Urinary bladder (tissue), 4 donors: ENCODE results near the gene C1QC. TPM values are rescaled to one million over a fixed set of nuclear protein-coding genes. Genes with fewer than 3 reads are reported as not detected.
"Not testable (repeated sequence)": the region's sequence is repeated elsewhere in the genome, so short reads cannot be mapped to it uniquely, and the experiment has no call there.

Experiments
- DNase-seq: peaks from one replicate; pipeline ENCODE4 v3.0.0-alpha.2; 2015; ENCODE audit errors: extremely low spot score
- H3K27ac ChIP-seq: one replicate; pipeline ENCODE4 v1.5.1; 2013; ENCODE audit warnings: low read depth, mild to moderate bottlenecking, moderate library complexity
- H3K36me3 ChIP-seq: one replicate; pipeline ENCODE4 v1.6.1; 2013; ENCODE audit warnings: mild to moderate bottlenecking, moderate library complexity; ENCODE audit not compliant: insufficient read depth
- H3K4me1 ChIP-seq: one replicate; pipeline ENCODE4 v1.6.1; 2013; ENCODE audit warnings: mild to moderate bottlenecking, moderate library complexity; ENCODE audit not compliant: insufficient read depth
- H3K4me3 ChIP-seq: one replicate; pipeline ENCODE4 v1.5.1; 2013; ENCODE audit warnings: low read depth, low read length
- WGBS: extraction: QIAGEN DNeasy Blood & Tissue Kit; methylation state at CpG from one replicate; pipeline ENCODE4 v1.1.7; 2013; 5-methylcytosine and 5-hydroxymethylcytosine counted together
- polyA plus RNA-seq: library from polyadenylated mRNA; stranded (reverse); fragments of 200-250 nt; gene quantifications from one replicate; pipeline ENCODE4 v1.2.3, GENCODE V29; 2013
- total RNA-seq: library from RNA; depleted of rRNA; stranded (reverse); fragments of >200 nt; gene quantifications from one replicate; pipeline ENCODE4 v1.2.3, GENCODE V29; 2014
- donor health status: healthy with polysubstance abuse.
- donor health status: healthy.

C1QC gene
- total and polyA plus RNA-seq, 2 donors: 25.4 to 268 TPM

DNA sequence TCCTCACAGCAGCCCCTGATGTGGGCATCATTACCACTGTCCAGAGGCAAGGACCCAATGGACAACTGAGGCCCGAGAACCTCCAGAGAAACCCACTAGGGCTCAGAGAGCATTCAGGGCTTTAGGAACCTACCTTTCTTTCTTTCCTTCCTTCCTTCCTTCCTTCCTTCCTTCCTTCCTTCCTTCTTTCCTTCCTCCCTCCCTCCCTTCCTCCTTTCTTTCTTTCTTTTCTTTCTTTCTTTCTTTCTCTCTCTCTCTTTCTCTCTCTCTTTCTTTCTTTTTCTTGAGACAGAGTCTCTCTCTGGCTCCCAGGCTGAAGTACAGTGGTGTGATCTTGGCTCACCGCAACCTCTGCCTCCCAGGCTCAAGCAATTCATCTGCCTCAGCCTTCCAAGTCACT, 25.4 kb downstream of the C1QC start:
- WGBS: 92% methylated on average over 2 of the region's 2 CpGs
- not testable (repeated sequence) for H3K27ac ChIP-seq, H3K36me3 ChIP-seq

DNA sequence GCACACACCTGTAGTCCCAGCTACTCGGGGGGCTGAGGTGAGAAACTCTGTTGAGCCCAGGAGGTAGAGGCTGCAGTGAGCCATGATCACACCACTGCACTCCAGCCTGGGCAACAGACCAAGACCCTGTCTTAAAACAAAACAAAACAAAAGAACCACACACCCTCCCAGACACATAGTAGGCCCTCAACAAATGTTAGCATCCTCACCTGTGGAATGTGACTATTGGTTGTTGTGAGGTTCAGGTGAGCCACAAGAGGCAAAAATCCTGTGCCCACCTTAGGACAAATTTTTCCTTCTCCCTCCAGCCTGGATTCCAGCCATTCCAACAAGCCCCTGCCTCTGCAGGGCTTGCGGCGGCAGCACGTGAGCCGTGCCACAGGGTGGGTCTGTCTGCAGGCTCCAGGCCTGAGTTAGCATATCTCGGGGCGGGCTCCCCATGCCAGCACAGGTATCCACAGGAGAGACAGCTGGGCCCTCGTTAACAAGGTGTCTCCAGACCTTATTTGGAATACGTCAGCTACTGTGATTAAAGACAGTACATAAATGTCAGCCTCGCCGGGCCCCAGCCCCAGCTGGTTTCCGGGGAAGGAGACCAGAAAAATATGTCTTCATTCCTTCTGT, 27.0 kb downstream of the C1QC start:
- no peaks in the 10 kb centered on the region for H3K4me1 ChIP-seq
- no peak for DNase-seq
- no peak overlapping the region for H3K27ac ChIP-seq
- H3K4me3 ChIP-seq: no peak overlapping the region
- WGBS: 35% methylated on average over 12 of the region's 12 CpGs
- no peaks in the 10 kb centered on the region for H3K36me3 ChIP-seq

More for the DNA sequence above, 25.4 kb downstream of the C1QC start:
- H3K4me1 ChIP-seq, H3K4me3 ChIP-seq, DNase-seq: not testable (repeated sequence)

GRCh38 chr1:22671999-22672398, 28.6 kb downstream of the C1QC start:
- Histone ChIP-seq H3K4me3 (no peak overlapping the region), H3K4me1 (no peaks in the 10 kb centered on the region), H3K27ac (no peak overlapping the region), H3K36me3 (no peaks in the 10 kb centered on the region)
- no peak for DNase-seq
- WGBS: 85% methylated on average over 4 of the region's 4 CpGs

- WGBS: 11% methylated on average over 17 of the region's 17 CpGs
- no peaks in the 10 kb centered on the region for H3K4me1 ChIP-seq
- no peak overlapping the region for H3K4me3 ChIP-seq
- no peak overlapping the region for H3K27ac ChIP-seq
- no peaks in the 10 kb centered on the region for H3K36me3 ChIP-seq
- no peak for DNase-seq
These were observed 30.3 kb downstream of the C1QC start for GRCh38 chr1:22673486-22674409.

DNA sequence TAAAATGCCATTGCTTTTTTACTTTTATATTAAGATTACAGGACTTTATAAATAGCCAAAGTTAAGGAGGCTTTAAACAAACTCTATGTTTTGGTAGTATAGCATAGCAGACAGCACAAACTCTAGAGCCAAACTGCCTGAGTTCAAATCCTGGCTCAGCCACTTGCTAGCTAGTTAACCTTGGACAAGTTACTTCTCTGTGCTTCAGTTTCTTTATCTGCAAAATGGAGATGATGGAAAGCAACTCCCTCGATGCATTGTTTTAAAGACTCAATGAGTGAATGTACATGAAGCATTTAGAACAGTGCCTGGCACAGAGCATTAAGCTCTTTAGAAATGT, 30.9 kb downstream of the C1QC start:
- H3K36me3 ChIP-seq: no peaks in the 10 kb centered on the region
- 43% methylated on average over 1 of the region's 1 CpG for WGBS

DNA sequence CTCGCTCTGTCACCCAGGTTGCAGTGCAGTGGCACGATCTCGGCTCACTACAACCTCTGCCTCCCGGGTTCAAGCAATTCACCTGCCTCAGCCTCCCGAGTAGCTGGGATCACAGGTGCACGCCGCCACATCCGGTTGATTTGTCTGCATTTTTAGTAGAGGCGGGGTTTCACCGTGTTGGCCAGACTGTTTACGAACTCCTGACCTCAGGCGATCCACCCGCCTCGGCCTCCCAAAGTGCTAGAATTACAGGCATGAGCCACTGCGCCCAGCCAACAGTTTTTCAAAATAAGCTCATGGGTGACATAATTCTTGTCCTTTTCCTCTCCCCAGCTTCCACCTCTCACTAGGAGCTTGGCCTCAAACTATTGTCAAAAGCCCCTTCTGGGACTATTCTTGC, 32.7 kb downstream of the C1QC start:
- H3K4me3 ChIP-seq, H3K4me1 ChIP-seq, DNase-seq, H3K36me3 ChIP-seq, H3K27ac ChIP-seq: not testable (repeated sequence)
- WGBS: 88% methylated on average over 15 of the region's 15 CpGs

More for the DNA sequence above, 30.9 kb downstream of the C1QC start:
- no peak overlapping the region for H3K27ac ChIP-seq
- no peaks in the 10 kb centered on the region for H3K4me1 ChIP-seq
- no peak overlapping the region for H3K4me3 ChIP-seq
- no peak for DNase-seq

GRCh38 chr1:22676916-22677583, 33.6 kb downstream of the C1QC start:
- 73% methylated on average over 37 of the region's 37 CpGs for WGBS
- DNase-seq: no peak
- no peaks in the 10 kb centered on the region for H3K4me1 ChIP-seq
- H3K36me3 ChIP-seq: no peaks in the 10 kb centered on the region
- no peak overlapping the region for H3K4me3 ChIP-seq
- H3K27ac ChIP-seq: no peak overlapping the region

- Histone ChIP-seq H3K36me3 (no peaks in the 10 kb centered on the region), H3K4me3 (no peak overlapping the region), H3K27ac (no peak overlapping the region), H3K4me1 (no peaks in the 10 kb centered on the region)
- WGBS: 79% methylated on average over 13 of the region's 13 CpGs
- DNase-seq: no peak
These were observed 34.8 kb downstream of the C1QC start for GRCh38 chr1:22677931-22678896.

GRCh38 chr1:22680726-22681125, 37.3 kb downstream of the C1QC start:
- H3K27ac ChIP-seq: no peak overlapping the region
- H3K4me3 ChIP-seq: no peak overlapping the region
- H3K4me1 ChIP-seq: no peaks in the 10 kb centered on the region
- H3K36me3 ChIP-seq: no peaks in the 10 kb centered on the region
- DNase-seq: no peak
- 52% methylated on average over 9 of the region's 9 CpGs for WGBS

- Histone ChIP-seq H3K36me3 (no peaks in the 10 kb centered on the region), H3K4me1 (no peaks in the 10 kb centered on the region), H3K27ac (no peak overlapping the region), H3K4me3 (no peak overlapping the region)
- no peak for DNase-seq
- 79% methylated on average over 15 of the region's 15 CpGs for WGBS
These were observed 38.3 kb downstream of the C1QC start for GRCh38 chr1:22681556-22682276.

DNA sequence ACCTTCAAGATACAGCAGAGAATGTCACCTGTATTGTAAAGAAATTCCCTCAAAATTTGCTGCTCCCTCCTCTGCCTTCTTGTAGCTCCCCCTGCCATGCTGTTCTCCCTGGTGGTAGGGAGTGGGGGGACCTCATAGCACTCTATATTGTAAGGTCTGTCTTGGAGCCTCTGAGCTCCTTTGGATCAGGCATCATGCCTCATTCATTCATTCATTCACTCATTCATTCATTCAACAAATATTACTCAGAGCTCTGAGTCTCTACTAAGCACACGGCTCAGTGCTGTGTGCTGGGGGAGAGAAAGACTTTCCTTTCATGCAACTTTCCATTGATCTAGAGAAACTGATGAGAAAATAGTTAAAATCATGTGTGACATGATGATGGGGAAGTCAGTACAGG, 40.1 kb downstream of the C1QC start:
- WGBS: 86% methylated on average over 1 of the region's 1 CpG
- H3K27ac ChIP-seq: no peak overlapping the region
- no peaks in the 10 kb centered on the region for H3K36me3 ChIP-seq

GRCh38 chr1:22685591-22686059, 42.2 kb downstream of the C1QC start:
- H3K36me3 ChIP-seq: no peaks in the 10 kb centered on the region
- WGBS: 39% methylated on average over 10 of the region's 10 CpGs
- H3K27ac ChIP-seq: no peak overlapping the region
- no peaks in the 10 kb centered on the region for H3K4me1 ChIP-seq
- no peak overlapping the region for H3K4me3 ChIP-seq
- DNase-seq: no peak

More for the DNA sequence above, 40.1 kb downstream of the C1QC start:
- Histone ChIP-seq H3K4me3 (no peak overlapping the region), H3K4me1 (no peaks in the 10 kb centered on the region)
- no peak for DNase-seq
